ENCODE measurements around the gene NPSR1. TPM values are rescaled to one million over a fixed set of nuclear protein-coding genes. Genes with fewer than 3 reads are reported as not detected.
"Not testable (repeated sequence)": the region's sequence is repeated elsewhere in the genome, so short reads cannot be mapped to it uniquely, and the experiment has no call there.

NPSR1 gene
- total RNA-seq, 1 donor from 2014 or later: not detected

- intact Hi-C loops (cut with micrococcal nuclease): no loop called here
These were observed 98.7 kb downstream of the NPSR1 start for GRCh38 chr7:34756691-34757090.

DNA sequence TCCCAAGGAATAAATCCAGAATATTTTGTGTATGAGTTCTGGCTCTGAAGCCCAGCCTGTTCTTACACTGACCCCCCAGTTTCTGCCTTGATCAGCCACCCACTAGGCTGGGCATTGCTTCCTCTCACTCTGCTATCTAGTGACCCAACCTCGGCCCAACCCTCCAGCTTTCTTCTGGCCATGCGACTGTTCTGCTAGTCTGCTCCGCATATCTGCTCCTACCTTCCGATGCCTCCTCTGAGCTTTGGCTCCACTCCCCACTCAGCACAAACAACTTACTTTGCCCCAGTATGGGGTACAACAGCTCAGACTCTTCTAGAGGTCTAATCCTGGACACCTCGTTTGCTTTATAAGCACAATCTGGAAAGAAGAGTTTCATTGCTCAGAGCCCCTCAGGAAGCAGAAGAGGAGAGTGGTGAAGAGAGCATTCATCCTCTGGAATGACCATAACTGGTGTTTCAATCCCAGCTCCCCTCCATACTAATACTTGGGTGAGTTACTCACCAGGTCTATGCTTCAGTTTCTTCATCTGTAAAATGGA lies 99.6 kb downstream of the NPSR1 start:
- intact Hi-C loops (cut with micrococcal nuclease): no loop called here

- intact Hi-C loops (cut with micrococcal nuclease): no loop called here
These were observed 100.1 kb downstream of the NPSR1 start for GRCh38 chr7:34758111-34758601.

DNA sequence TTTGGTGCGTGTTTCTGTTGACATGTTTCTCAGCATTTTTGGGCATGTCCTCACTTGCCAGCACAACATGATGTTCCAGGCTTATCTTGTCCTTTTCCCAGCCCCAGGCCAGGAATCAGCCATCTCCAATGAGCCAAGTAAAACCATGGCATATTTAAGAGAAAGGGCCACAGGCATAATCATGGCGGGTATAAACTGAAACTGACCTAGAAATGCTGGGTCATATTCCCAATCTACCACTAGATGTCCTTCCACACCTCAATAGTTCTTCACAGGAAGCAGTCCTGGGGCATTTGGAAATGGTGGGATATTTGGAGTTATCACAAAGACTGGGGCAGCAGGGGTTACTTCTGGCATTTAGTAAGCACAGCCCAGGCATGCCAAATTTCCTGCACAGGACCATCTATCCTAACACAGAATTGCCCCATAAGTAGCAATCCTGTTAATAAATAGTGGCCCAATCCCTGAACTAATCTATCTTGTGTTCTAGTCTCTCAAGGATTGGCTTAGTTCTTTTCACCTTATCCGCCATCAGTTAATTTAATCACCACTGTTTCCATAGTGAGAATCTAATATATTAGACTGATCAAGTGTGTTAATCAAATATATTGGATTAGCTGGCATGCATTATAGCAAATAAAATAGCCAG lies 101.6 kb downstream of the NPSR1 start:
- intact Hi-C loops (cut with micrococcal nuclease): no loop called here

DNA sequence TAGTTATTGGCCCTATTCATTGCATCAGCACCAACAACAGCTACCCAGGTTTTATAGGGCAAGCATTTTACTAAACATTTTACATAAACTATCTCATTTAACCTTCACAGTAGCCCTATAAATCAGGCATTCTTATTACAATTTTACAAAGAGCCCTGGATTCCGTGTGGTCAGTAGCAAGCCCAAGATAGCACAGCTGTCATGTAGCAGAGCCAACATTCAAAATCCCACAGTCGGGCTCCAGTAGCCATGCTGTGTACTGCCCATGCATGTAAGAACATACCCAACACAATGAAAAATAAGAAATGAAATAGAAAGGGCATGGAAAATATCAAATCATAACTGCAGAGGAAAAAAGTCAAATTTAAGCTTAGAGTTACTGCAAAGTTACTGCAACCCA lies 102.3 kb downstream of the NPSR1 start:
- intact Hi-C loops (cut with micrococcal nuclease): no loop called here

DNA sequence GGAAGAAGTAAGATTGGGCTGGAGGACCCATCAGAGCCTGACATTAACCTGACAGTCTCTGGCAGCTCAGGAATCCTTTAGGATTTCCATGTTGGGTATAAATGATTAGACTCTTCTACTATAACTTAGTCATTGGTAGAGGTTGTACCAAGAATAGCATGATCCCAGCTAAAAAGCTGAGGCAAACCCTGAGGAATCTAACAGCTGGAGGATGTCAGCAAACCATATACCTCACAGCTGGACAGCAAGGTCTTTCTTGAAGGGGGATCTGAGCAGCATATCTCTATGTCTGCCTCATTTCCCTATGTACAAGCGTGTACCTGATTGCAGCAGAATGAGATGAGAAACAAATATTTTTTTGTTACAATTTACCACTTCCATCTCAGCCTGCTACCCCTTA lies 103.2 kb downstream of the NPSR1 start:
- intact Hi-C loops (cut with micrococcal nuclease): no loop called here

DNA sequence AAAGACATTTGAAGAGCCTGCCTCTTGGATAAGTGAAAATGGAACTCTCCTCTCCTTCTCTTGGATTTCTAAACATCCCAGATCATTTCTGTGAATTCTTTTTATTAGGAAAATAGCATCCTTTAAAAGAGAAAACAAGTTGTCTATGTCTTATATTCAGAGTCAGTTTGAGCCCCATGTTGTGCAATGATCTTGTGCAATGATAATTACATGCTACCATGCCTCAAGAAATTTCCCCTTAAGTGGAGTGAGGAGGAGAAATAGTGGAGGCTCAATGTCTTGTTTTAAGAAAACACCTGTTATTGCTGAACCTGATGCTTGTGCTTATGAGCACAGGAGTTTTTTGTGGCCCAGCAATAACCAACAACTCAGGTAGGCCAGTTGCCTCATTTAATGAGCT lies 103.6 kb downstream of the NPSR1 start:
- intact Hi-C loops (cut with micrococcal nuclease): no loop called here

GRCh38 chr7:34762764-34763163 lies 104.7 kb downstream of the NPSR1 start:
- intact Hi-C loops (cut with micrococcal nuclease): no loop called here

GRCh38 chr7:34772296-34772938 lies 114.4 kb downstream of the NPSR1 start:
- intact Hi-C loops (cut with micrococcal nuclease): no loop called here

DNA sequence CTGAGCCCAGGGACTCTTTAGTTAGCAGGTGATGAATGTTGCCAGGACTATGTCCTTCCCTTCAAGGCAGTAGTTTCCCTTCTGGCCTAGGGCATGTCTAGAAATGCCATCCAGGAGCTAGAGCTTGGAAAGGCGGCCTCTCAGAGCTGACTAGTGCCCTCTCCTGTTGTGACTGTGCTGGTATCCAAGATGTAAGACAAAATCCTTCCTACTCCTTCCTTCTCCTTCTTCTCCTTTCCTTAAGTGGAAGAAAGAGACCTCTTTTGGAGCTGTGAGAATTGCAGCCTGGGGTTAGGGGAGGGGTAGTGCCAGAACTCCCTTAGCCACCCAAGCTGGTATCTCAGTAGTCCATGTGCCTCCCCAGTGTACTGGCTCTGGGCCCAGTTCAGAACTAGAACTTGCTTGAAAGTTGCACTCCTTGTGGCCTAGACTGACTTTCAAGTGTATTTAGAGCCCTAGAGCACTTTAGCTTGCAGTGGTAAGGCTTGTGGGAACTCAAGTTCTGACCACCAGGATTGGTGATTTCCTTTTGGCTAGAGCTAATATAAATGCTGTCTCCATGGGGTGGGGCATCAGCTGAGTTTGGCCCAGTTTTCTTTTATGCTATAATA lies 118.8 kb downstream of the NPSR1 start:
- intact Hi-C loops (cut with micrococcal nuclease): no loop called here

- intact Hi-C loops (cut with micrococcal nuclease): no loop called here
These were observed 122.5 kb downstream of the NPSR1 start for GRCh38 chr7:34780546-34780945.

- intact Hi-C loops (cut with micrococcal nuclease): no loop called here
These were observed 129.6 kb downstream of the NPSR1 start for GRCh38 chr7:34787586-34787985.

DNA sequence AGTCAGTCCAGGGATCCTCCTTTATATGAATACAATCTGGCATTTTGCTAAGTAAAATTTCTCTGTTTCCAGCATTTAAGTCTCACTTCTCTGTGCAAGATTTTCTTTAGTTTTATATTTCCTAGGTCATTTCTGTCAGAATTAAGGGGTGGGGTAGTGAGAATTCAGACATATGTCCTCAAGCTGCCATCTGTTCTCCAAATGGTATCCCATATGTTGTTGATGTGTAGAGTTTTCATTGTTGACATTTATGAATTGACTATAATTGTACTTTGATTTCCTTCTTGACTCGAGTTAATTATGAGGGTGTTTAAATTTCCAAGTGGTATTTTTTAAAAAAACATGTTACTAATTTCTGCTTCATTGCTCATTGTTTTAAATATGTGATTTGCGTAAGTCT lies 148.8 kb downstream of the NPSR1 start:
- intact Hi-C loops (cut with micrococcal nuclease): no loop called here

DNA sequence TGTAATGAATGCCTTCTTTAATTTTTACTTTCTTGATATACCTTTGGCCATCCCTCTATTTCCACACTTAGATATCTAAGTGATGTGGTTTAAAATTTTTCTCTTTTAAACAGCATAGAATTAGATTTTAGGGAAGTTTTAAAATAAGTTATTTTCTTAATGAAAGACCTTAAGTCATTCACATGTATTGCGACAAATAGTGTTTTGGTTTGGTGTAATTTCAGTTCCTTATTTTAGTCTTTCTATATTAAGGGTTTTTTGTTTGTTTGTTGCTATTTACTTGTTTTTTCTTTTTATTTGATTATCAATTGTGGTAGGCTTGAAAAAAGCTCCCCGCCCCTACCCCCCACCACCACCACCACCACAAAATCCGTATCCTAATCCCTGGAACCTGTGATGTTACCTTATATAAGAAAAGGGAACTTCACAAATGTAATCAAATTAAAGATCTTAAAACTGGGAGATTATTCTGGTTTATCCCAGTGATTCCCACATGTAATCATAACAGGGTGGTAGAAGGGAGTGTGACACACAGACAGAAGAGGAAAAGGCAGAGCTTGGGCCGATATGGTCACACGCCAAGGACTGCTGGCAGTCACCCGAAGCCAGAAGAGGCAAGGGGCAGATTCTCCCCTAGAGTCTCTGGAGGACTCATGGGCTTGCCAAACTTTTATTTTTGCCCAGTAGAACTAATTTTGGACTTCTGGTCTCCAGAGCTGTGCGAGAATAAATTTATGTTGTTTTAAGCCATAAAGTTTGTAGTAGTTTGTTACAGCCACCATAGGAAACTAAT lies 149.7 kb downstream of the NPSR1 start:
- intact Hi-C loops (cut with micrococcal nuclease): no loop called here

DNA sequence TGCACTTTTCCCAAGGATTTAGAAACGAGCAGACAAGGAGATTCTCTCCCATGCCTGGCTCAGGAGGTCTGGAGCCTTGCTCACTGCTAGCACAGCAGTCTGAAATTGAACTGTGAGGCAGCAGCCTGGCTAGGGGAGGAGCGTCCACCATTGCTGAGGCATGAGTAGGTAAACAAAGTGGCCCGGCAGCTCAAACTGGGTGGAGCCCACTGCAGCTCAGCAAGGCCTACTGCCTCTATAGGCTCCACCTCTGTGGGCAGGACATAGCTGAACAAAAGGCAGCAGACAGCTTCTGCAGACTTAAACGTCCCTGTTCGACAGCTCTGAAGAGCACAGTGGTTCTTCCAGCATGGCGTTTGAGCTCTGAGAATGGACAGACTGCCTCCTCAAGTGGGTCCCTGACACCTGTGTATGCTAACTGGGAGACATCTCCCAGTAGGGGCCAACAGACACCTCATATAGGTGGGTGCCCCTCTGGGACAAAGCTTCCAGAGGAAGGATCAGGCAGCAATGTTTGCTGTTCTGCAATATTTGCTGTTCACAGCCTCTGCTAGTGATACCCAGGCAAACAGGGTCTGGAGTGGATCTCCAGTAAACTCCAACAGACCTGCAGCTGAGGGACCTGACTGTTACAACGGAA lies 156.3 kb downstream of the NPSR1 start:
- intact Hi-C loops (cut with micrococcal nuclease): not testable (repeated sequence)

- intact Hi-C loops (cut with micrococcal nuclease): loop anchor here (10.0 kb wide), 2 partner anchors 497 to 713 kb away; no protein-coding TSS in a partner anchor
These were observed 164.0 kb downstream of the NPSR1 start for GRCh38 chr7:34821932-34822558.

DNA sequence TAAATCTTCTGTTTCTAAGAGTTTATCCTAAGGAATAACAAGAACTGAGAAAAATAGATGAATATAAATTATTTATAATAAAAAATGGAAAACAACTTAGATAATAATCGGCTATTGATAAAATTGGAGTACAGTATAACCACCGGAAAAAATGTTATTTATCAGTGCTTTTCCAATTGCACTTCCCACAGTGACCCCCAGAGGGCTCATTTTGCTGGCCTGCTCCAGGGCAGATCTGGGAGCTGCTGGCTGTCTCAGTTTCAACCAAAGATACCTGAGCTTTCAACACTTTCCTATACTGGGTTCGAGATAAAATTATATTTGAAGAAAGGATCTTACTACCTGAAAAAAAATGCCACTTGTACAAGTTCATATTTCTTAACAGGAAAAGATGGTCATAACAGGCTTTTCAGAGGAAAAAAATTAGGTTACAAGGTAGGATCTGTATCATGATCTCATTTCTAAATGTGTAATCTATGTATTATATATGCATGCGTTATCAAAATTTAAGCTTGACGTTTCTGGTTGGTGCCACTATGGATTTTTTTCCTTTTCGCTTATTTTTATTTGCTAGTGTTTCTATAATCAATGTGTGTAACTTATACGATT lies 165.7 kb downstream of the NPSR1 start:
- intact Hi-C loops (cut with micrococcal nuclease): loop anchor here (1.0 to 10.0 kb wide), 3 partner anchors 212 to 711 kb away; no protein-coding TSS in a partner anchor

DNA sequence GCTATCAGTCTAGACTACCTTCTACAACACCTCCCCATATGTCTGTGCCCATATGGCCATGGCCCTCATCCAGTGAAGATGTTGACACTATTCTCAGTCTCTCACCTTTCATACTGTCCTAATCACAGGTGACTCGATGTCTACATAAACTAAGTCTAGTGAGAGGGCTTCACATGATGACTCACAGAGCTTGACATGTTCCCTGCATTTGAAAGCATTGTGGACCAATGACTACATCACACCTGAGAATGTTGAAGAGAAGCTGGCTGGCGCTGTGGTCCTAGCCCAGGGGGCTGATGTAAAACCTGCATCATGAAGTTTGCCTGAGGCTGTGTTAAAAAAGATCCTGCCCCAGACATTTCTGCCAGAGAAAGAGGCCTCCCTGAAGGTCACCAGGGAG lies 167.2 kb downstream of the NPSR1 start:
- intact Hi-C loops (cut with micrococcal nuclease): loop anchor here (10.0 kb wide), 2 partner anchors 500 to 710 kb away; no protein-coding TSS in a partner anchor

DNA sequence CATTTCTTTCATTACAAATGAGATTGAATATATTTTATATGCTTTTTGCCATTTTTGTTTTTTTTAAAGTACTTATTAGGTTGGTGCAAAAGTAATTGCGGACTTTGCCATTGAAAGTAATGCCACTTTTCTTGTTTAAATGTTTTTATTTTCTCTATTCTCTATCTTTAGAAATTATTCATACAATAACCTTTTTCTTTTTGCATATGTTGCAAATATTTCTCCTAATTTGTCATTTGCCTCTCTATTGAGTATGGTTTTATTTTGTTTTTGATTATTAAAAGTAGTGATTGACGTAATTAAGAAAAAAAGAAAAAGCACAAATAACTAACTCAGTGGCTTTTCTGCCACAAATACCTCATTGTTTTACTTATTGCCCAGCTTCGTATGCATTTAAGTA lies 172.4 kb downstream of the NPSR1 start:
- intact Hi-C loops (cut with micrococcal nuclease): no loop called here

DNA sequence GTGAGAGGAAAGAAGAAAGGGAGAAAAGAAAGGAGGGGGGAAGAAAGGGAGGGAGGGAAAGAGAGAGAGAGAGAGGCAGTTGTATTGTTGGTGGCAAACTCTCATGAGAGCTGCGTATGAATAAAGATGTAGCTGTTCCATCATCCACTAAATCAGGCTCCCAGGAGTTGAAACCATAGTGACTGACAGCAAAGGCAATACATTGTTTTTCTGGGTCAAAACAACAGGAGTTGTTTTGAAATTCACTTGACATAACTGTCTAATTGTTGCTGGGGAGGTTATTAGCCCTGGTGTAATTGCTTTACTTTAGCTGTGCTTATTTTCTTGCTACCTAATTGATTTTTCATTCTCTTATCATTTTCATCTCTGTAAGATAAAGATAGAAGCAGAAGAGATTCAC lies 173.4 kb downstream of the NPSR1 start:
- intact Hi-C loops (cut with micrococcal nuclease): no loop called here
